ENCODE data around the gene SCIN.

DNA sequence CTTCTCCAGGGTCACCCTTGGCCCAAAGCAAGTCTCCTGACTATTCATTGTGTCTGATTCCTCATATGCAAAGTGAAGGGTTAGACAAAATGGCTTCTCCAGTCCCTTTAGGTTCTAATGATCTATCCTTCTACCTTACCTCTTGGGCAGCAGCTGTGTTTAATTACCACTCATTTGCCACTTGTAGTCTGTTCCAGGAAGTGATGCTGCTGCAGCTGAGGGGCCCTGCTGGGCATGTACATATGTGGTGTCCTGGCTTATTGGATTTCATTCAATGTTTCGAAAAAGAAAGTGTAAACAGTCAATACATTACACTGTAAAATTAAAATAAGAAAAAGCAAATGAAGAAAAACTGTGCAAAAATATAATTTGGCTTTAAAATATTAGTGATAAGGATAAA, 36.6 kb downstream of the SCIN start:
- TF ChIP-seq POLR2A (IDR thresholded peaks at IDR 0.05) (no peak), EP300 (IDR thresholded peaks at IDR 0.05) (no peak), POLR2AphosphoS5 (IDR thresholded peaks at IDR 0.05) (no peak)
- TF ChIP-seq, protein P1, sequence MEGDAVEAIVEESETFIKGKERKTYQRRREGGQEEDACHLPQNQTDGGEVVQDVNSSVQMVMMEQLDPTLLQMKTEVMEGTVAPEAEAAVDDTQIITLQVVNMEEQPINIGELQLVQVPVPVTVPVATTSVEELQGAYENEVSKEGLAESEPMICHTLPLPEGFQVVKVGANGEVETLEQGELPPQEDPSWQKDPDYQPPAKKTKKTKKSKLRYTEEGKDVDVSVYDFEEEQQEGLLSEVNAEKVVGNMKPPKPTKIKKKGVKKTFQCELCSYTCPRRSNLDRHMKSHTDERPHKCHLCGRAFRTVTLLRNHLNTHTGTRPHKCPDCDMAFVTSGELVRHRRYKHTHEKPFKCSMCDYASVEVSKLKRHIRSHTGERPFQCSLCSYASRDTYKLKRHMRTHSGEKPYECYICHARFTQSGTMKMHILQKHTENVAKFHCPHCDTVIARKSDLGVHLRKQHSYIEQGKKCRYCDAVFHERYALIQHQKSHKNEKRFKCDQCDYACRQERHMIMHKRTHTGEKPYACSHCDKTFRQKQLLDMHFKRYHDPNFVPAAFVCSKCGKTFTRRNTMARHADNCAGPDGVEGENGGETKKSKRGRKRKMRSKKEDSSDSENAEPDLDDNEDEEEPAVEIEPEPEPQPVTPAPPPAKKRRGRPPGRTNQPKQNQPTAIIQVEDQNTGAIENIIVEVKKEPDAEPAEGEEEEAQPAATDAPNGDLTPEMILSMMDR (IDR thresholded peaks at IDR 0.05) = no peak
